T-helper 2 cell treated with Interferon-gamma antibody and Interleukin-4, amounts not matched to agents 5 μg/mL and 100 μg/mL, for 36 hours (primary cell): Measurements from ENCODE around the gene VIT.

Experiments used
- DNase-seq: peaks from one replicate; pipeline ENCODE4 v3.0.0; 2021; ENCODE audit warnings: low spot score
- H3K27ac Mint-ChIP-seq: one replicate; pipeline ENCODE4 v1.8.0; 2021; ENCODE audit warnings: mild to moderate bottlenecking, mixed read lengths
- H3K27me3 Mint-ChIP-seq: one replicate; pipeline ENCODE4 v1.8.0; 2021; ENCODE audit warnings: low read depth, mixed read lengths
- H3K36me3 Mint-ChIP-seq: one replicate; pipeline ENCODE4 v1.8.0; 2021; ENCODE audit warnings: low read depth, mixed read lengths
- H3K4me1 Mint-ChIP-seq: one replicate; pipeline ENCODE4 v1.8.0; 2021; ENCODE audit warnings: low read depth, mixed read lengths
- H3K4me3 Mint-ChIP-seq: one replicate; pipeline ENCODE4 v1.8.0; 2022; ENCODE audit warnings: mild to moderate bottlenecking, moderate library complexity, mixed read lengths
- H3K9me3 Mint-ChIP-seq: one replicate; pipeline ENCODE4 v1.8.0; 2021; ENCODE audit warnings: mixed read lengths

VIT gene

GRCh38 chr2:36775806-36776205 is 79.3 kb downstream of the VIT start:
- Mint-ChIP-seq H3K27me3 (peaks cover 2% of the 10 kb centered on the region), H3K27ac (no peak overlapping the region), H3K9me3 (no peaks in the 10 kb centered on the region), H3K4me3 (no peak overlapping the region), H3K36me3 (no peaks in the 10 kb centered on the region), H3K4me1 (peaks cover 2% of the 10 kb centered on the region)
- DNase-seq = no peak

- peaks cover 4% of the 10 kb centered on the region for H3K27me3 Mint-ChIP-seq
- no peak overlapping the region for H3K4me3 Mint-ChIP-seq
- H3K9me3 Mint-ChIP-seq = no peaks in the 10 kb centered on the region
- no peak overlapping the region for H3K27ac Mint-ChIP-seq
- DNase-seq = no peak
- no peaks in the 10 kb centered on the region for H3K4me1 Mint-ChIP-seq
- no peaks in the 10 kb centered on the region for H3K36me3 Mint-ChIP-seq
These were observed 80.8 kb downstream of the VIT start for GRCh38 chr2:36777272-36777671.

GRCh38 chr2:36777788-36778187 is 81.3 kb downstream of the VIT start:
- Mint-ChIP-seq H3K27me3 (peaks cover 4% of the 10 kb centered on the region), H3K27ac (no peak overlapping the region), H3K4me3 (no peak overlapping the region), H3K9me3 (no peaks in the 10 kb centered on the region), H3K4me1 (no peaks in the 10 kb centered on the region), H3K36me3 (no peaks in the 10 kb centered on the region)
- no peak for DNase-seq

GRCh38 chr2:36779462-36779861 is 83.0 kb downstream of the VIT start:
- no peaks in the 10 kb centered on the region for H3K9me3 Mint-ChIP-seq
- H3K27me3 Mint-ChIP-seq = peaks cover 13% of the 10 kb centered on the region
- no peak overlapping the region for H3K4me3 Mint-ChIP-seq
- no peak overlapping the region for H3K27ac Mint-ChIP-seq
- H3K36me3 Mint-ChIP-seq = no peaks in the 10 kb centered on the region
- no peak for DNase-seq
- H3K4me1 Mint-ChIP-seq = no peaks in the 10 kb centered on the region

GRCh38 chr2:36780231-36780839 is 83.8 kb downstream of the VIT start:
- Mint-ChIP-seq H3K9me3 (no peaks in the 10 kb centered on the region), H3K4me1 (no peaks in the 10 kb centered on the region), H3K4me3 (no peak overlapping the region), H3K27ac (no peak overlapping the region), H3K36me3 (no peaks in the 10 kb centered on the region), H3K27me3 (peaks cover 13% of the 10 kb centered on the region)
- no peak for DNase-seq

- H3K4me3 Mint-ChIP-seq = no peak overlapping the region
- H3K27me3 Mint-ChIP-seq = peaks cover 13% of the 10 kb centered on the region
- H3K27ac Mint-ChIP-seq = no peak overlapping the region
- no peak for DNase-seq
- no peaks in the 10 kb centered on the region for H3K36me3 Mint-ChIP-seq
- no peaks in the 10 kb centered on the region for H3K4me1 Mint-ChIP-seq
- no peaks in the 10 kb centered on the region for H3K9me3 Mint-ChIP-seq
These were observed 85.6 kb downstream of the VIT start for GRCh38 chr2:36781907-36782720.

- no peaks in the 10 kb centered on the region for H3K36me3 Mint-ChIP-seq
- peaks cover 14% of the 10 kb centered on the region for H3K27me3 Mint-ChIP-seq
- H3K4me3 Mint-ChIP-seq = no peak overlapping the region
- no peaks in the 10 kb centered on the region for H3K9me3 Mint-ChIP-seq
- H3K4me1 Mint-ChIP-seq = no peaks in the 10 kb centered on the region
- H3K27ac Mint-ChIP-seq = no peak overlapping the region
- no peak for DNase-seq
These were observed 86.7 kb downstream of the VIT start for GRCh38 chr2:36783246-36783645.

- no peak overlapping the region for H3K27ac Mint-ChIP-seq
- H3K4me1 Mint-ChIP-seq = peaks cover 2% of the 10 kb centered on the region
- no peaks in the 10 kb centered on the region for H3K36me3 Mint-ChIP-seq
- peak; percentile 62 for DNase-seq
- H3K27me3 Mint-ChIP-seq = peaks cover 20% of the 10 kb centered on the region
- H3K9me3 Mint-ChIP-seq = no peaks in the 10 kb centered on the region
- H3K4me3 Mint-ChIP-seq = no peak overlapping the region
These were observed 88.8 kb downstream of the VIT start for GRCh38 chr2:36785179-36785795.

- no peak overlapping the region for H3K4me3 Mint-ChIP-seq
- peaks cover 7% of the 10 kb centered on the region for H3K27me3 Mint-ChIP-seq
These were observed 92.8 kb downstream of the VIT start for GRCh38 chr2:36789181-36789804.

GRCh38 chr2:36792951-36793350 is 96.4 kb downstream of the VIT start:
- H3K36me3 Mint-ChIP-seq = no peaks in the 10 kb centered on the region
- H3K27me3 Mint-ChIP-seq = peaks cover 20% of the 10 kb centered on the region
- DNase-seq = no peak
- H3K4me3 Mint-ChIP-seq = no peak overlapping the region
- no peaks in the 10 kb centered on the region for H3K9me3 Mint-ChIP-seq
- H3K4me1 Mint-ChIP-seq = peaks cover 7% of the 10 kb centered on the region
- H3K27ac Mint-ChIP-seq = no peak overlapping the region

More at GRCh38 chr2:36789181-36789804, 92.8 kb downstream of the VIT start:
- no peak for DNase-seq
- peaks cover 3% of the 10 kb centered on the region for H3K4me1 Mint-ChIP-seq
- no peaks in the 10 kb centered on the region for H3K36me3 Mint-ChIP-seq
- H3K9me3 Mint-ChIP-seq = no peaks in the 10 kb centered on the region
- no peak overlapping the region for H3K27ac Mint-ChIP-seq

- H3K4me1 Mint-ChIP-seq = peaks cover 12% of the 10 kb centered on the region
- H3K4me3 Mint-ChIP-seq = no peak overlapping the region
- no peaks in the 10 kb centered on the region for H3K36me3 Mint-ChIP-seq
- H3K27ac Mint-ChIP-seq = no peak overlapping the region
- H3K9me3 Mint-ChIP-seq = no peaks in the 10 kb centered on the region
- H3K27me3 Mint-ChIP-seq = peaks cover 14% of the 10 kb centered on the region
- no peak for DNase-seq
These were observed 101.0 kb downstream of the VIT start for GRCh38 chr2:36797324-36798070.

- H3K36me3 Mint-ChIP-seq = no peaks in the 10 kb centered on the region
- H3K4me3 Mint-ChIP-seq = no peak overlapping the region
- H3K4me1 Mint-ChIP-seq = peaks cover 11% of the 10 kb centered on the region
- no peak for DNase-seq
- H3K9me3 Mint-ChIP-seq = no peaks in the 10 kb centered on the region
- peaks cover 14% of the 10 kb centered on the region for H3K27me3 Mint-ChIP-seq
- H3K27ac Mint-ChIP-seq = no peak overlapping the region
These were observed 102.2 kb downstream of the VIT start for GRCh38 chr2:36798724-36799123.

- H3K4me1 Mint-ChIP-seq = peaks cover 11% of the 10 kb centered on the region
- no peaks in the 10 kb centered on the region for H3K9me3 Mint-ChIP-seq
- no peaks in the 10 kb centered on the region for H3K36me3 Mint-ChIP-seq
- peak; percentile 70 for DNase-seq
- no peak overlapping the region for H3K27ac Mint-ChIP-seq
- H3K27me3 Mint-ChIP-seq = peaks cover 14% of the 10 kb centered on the region
- H3K4me3 Mint-ChIP-seq = no peak overlapping the region
These were observed 103.9 kb downstream of the VIT start for GRCh38 chr2:36800381-36800780.
